Loucy (cell line): Measurements from ENCODE around the gene DAZL.

Experiments
- EZH2phosphoT487 ChIP-seq: fragments of 200-600 bp; IDR thresholded peaks from 2 replicates; pipeline ENCODE4 v1.6.1; 2018; ENCODE audit warnings: antibody characterized with exemption, mild to moderate bottlenecking, moderate library complexity, borderline replicate concordance
- TF ChIP-seq, protein P1 (sequence below): fragments of 200-600 bp; sonication (generic); conservative IDR thresholded peaks from 2 replicates; pipeline ENCODE4 v1.5.1; 2014; ENCODE audit warnings: mild to moderate bottlenecking, antibody characterized with exemption, low read length

- TF ChIP-seq, protein P1, sequence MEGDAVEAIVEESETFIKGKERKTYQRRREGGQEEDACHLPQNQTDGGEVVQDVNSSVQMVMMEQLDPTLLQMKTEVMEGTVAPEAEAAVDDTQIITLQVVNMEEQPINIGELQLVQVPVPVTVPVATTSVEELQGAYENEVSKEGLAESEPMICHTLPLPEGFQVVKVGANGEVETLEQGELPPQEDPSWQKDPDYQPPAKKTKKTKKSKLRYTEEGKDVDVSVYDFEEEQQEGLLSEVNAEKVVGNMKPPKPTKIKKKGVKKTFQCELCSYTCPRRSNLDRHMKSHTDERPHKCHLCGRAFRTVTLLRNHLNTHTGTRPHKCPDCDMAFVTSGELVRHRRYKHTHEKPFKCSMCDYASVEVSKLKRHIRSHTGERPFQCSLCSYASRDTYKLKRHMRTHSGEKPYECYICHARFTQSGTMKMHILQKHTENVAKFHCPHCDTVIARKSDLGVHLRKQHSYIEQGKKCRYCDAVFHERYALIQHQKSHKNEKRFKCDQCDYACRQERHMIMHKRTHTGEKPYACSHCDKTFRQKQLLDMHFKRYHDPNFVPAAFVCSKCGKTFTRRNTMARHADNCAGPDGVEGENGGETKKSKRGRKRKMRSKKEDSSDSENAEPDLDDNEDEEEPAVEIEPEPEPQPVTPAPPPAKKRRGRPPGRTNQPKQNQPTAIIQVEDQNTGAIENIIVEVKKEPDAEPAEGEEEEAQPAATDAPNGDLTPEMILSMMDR = no peak
- no peak for TF ChIP-seq EZH2phosphoT487
Observed at GRCh38 chr3:16548721-16549120, 56.5 kb downstream of the DAZL start.
